K562 (cell line): ENCODE data around the gene LNPEP. TPM values are rescaled to one million over a fixed set of nuclear protein-coding genes. Genes with fewer than 3 reads are reported as not detected.

Experiments
- ATF1 ChIP-seq, 2 experiments: fragments of 450-650 bp in 1 of 2; IDR thresholded peaks; 2 replicates each; pipeline ENCODE4 v1.6.1; 2016; ENCODE audit warnings: missing compliant biosample characterization in 1 of 2, missing genetic modification characterization in 1 of 2
- CREM ChIP-seq: IDR thresholded peaks from 2 replicates; pipeline ENCODE4 v1.6.1; 2014; ENCODE audit warnings: antibody characterized with exemption, low read depth
- EP400 ChIP-seq: fragments of 450-650 bp; IDR thresholded peaks from 2 replicates; pipeline ENCODE4 v1.6.1; 2017; ENCODE audit warnings: antibody characterized with exemption, mild to moderate bottlenecking, moderate library complexity
- ETS2 ChIP-seq: IDR thresholded peaks from 2 replicates; pipeline ENCODE4 v1.6.1; 2016; ENCODE audit warnings: borderline replicate concordance, missing genetic modification characterization, mild to moderate bottlenecking, moderate library complexity, missing compliant biosample characterization; ENCODE audit not compliant: poor library complexity, severe bottlenecking
- HDAC1 ChIP-seq, 2 experiments: fragments of 450-650 bp; IDR thresholded peaks; 2 replicates each; pipeline ENCODE4 v1.6.1; 2016 to 2017; ENCODE audit warnings: inconsistent platforms in 1 of 2, mild to moderate bottlenecking in 1 of 2, moderate library complexity in 1 of 2
- L3MBTL2 ChIP-seq: fragments of 450-650 bp; IDR thresholded peaks from 2 replicates; pipeline ENCODE4 v1.6.1; 2016; ENCODE audit warnings: mild to moderate bottlenecking, moderate library complexity
- MTA3 ChIP-seq: fragments of 450-650 bp; formaldehyde crosslinking; IDR thresholded peaks from 2 replicates; pipeline ENCODE4 v1.6.1; 2017; ENCODE audit warnings: mild to moderate bottlenecking, borderline replicate concordance
- MXI1 ChIP-seq: IDR thresholded peaks from 2 replicates; pipeline ENCODE4 v1.6.1; 2011; ENCODE audit warnings: low read depth, mild to moderate bottlenecking, improper control_type of control experiment, low read length
- NCOA2 ChIP-seq, 2 experiments: fragments of 450-650 bp; IDR thresholded peaks; 2 replicates each; pipeline ENCODE4 v1.6.1; 2018; ENCODE audit warnings: mild to moderate bottlenecking in 2 of 2, moderate library complexity in 1 of 2; ENCODE audit not compliant: partially characterized antibody in 2 of 2
- SMAD2 ChIP-seq: fragments of 150-350 bp; IDR thresholded peaks from 2 replicates; pipeline ENCODE4 v1.6.1; 2014; ENCODE audit warnings: low read depth, mild to moderate bottlenecking, low read length
- SRSF1 ChIP-seq: fragments of 200-400 bp; formaldehyde crosslinking; IDR thresholded peaks from 2 replicates; pipeline ENCODE4 v1.6.1; 2017; ENCODE audit warnings: mild to moderate bottlenecking, low read depth, low read length, moderate library complexity
- ZNF75A ChIP-seq: fragments of 450-650 bp; formaldehyde crosslinking; IDR thresholded peaks from 2 replicates; pipeline ENCODE4 v1.4.0; 2020; ENCODE audit warnings: mild to moderate bottlenecking
- polyA plus RNA-seq, 8 experiments: library from polyadenylated mRNA; depleted of rRNA in 4 of 8; stranded (reverse) in 5 of 8; unstranded in 3 of 8; fragments of >200 nt; fragmentation: Nextera tagmentation in 2 of 8; fragmentation: Illumina TruSeq in 1 of 8; extraction: Ambion mirVana in 2 of 8; extraction: Trizol in 1 of 8; gene quantifications; 2 replicates each; pipeline versions ENCODE4 v1.2.1 to v1.2.3, GENCODE V29; 2011 to 2014; ENCODE audit warnings: inconsistent platforms in 1 of 8, missing spikeins in 1 of 8
- total RNA-seq, 7 experiments: library from RNA; depleted of rRNA in 6 of 7; stranded (reverse); fragments of >200 nt in 6 of 7; fragmentation: Illumina TruSeq in 2 of 7; extraction: Trizol in 2 of 7; gene quantifications; 2 replicates each; pipeline versions ENCODE4 v1.2.1 to v1.2.3, GENCODE V29; 2011 to 2021; ENCODE audit warnings: low replicate concordance in 1 of 7
- TF ChIP-seq, protein P1 (sequence below): fragments of 450-650 bp; IDR thresholded peaks from 2 replicates; pipeline ENCODE4 v1.6.1; 2016; ENCODE audit warnings: mild to moderate bottlenecking, moderate library complexity
- TF ChIP-seq, protein P2 (sequence below): sonication (generic); formaldehyde crosslinking; IDR thresholded peaks from 2 replicates; pipeline ENCODE4 v1.8.0; 2023; ENCODE audit warnings: mild to moderate bottlenecking, missing genetic modification reagents

The LNPEP gene
- total and polyA plus RNA-seq, 9 of the 15 experiments (the other 6 are each of a cell fraction or from before 2014, with no cell fraction given): 2.6 to 27.9 (median 11.2) TPM

DNA sequence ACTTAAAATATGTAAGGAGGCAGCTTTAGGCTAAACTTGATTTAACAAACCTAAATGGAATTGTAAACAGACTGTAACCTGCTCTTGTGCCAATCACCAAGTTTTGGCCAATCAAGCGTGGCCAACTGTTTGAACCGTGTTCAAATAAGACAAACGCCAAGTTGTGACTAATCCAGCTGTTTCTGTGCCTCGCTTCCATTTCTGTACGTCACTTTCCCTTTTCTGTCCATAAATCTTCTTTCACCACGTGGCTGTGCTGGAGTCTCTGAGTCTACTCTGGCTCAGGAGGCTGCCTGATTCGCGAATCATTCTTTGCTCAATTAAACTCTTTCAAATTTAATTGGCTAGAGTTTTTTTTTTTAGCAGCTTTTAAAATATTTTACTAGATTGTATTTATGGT is 135.2 kb downstream of the LNPEP start (continued):
- TF ChIP-seq, protein P1, sequence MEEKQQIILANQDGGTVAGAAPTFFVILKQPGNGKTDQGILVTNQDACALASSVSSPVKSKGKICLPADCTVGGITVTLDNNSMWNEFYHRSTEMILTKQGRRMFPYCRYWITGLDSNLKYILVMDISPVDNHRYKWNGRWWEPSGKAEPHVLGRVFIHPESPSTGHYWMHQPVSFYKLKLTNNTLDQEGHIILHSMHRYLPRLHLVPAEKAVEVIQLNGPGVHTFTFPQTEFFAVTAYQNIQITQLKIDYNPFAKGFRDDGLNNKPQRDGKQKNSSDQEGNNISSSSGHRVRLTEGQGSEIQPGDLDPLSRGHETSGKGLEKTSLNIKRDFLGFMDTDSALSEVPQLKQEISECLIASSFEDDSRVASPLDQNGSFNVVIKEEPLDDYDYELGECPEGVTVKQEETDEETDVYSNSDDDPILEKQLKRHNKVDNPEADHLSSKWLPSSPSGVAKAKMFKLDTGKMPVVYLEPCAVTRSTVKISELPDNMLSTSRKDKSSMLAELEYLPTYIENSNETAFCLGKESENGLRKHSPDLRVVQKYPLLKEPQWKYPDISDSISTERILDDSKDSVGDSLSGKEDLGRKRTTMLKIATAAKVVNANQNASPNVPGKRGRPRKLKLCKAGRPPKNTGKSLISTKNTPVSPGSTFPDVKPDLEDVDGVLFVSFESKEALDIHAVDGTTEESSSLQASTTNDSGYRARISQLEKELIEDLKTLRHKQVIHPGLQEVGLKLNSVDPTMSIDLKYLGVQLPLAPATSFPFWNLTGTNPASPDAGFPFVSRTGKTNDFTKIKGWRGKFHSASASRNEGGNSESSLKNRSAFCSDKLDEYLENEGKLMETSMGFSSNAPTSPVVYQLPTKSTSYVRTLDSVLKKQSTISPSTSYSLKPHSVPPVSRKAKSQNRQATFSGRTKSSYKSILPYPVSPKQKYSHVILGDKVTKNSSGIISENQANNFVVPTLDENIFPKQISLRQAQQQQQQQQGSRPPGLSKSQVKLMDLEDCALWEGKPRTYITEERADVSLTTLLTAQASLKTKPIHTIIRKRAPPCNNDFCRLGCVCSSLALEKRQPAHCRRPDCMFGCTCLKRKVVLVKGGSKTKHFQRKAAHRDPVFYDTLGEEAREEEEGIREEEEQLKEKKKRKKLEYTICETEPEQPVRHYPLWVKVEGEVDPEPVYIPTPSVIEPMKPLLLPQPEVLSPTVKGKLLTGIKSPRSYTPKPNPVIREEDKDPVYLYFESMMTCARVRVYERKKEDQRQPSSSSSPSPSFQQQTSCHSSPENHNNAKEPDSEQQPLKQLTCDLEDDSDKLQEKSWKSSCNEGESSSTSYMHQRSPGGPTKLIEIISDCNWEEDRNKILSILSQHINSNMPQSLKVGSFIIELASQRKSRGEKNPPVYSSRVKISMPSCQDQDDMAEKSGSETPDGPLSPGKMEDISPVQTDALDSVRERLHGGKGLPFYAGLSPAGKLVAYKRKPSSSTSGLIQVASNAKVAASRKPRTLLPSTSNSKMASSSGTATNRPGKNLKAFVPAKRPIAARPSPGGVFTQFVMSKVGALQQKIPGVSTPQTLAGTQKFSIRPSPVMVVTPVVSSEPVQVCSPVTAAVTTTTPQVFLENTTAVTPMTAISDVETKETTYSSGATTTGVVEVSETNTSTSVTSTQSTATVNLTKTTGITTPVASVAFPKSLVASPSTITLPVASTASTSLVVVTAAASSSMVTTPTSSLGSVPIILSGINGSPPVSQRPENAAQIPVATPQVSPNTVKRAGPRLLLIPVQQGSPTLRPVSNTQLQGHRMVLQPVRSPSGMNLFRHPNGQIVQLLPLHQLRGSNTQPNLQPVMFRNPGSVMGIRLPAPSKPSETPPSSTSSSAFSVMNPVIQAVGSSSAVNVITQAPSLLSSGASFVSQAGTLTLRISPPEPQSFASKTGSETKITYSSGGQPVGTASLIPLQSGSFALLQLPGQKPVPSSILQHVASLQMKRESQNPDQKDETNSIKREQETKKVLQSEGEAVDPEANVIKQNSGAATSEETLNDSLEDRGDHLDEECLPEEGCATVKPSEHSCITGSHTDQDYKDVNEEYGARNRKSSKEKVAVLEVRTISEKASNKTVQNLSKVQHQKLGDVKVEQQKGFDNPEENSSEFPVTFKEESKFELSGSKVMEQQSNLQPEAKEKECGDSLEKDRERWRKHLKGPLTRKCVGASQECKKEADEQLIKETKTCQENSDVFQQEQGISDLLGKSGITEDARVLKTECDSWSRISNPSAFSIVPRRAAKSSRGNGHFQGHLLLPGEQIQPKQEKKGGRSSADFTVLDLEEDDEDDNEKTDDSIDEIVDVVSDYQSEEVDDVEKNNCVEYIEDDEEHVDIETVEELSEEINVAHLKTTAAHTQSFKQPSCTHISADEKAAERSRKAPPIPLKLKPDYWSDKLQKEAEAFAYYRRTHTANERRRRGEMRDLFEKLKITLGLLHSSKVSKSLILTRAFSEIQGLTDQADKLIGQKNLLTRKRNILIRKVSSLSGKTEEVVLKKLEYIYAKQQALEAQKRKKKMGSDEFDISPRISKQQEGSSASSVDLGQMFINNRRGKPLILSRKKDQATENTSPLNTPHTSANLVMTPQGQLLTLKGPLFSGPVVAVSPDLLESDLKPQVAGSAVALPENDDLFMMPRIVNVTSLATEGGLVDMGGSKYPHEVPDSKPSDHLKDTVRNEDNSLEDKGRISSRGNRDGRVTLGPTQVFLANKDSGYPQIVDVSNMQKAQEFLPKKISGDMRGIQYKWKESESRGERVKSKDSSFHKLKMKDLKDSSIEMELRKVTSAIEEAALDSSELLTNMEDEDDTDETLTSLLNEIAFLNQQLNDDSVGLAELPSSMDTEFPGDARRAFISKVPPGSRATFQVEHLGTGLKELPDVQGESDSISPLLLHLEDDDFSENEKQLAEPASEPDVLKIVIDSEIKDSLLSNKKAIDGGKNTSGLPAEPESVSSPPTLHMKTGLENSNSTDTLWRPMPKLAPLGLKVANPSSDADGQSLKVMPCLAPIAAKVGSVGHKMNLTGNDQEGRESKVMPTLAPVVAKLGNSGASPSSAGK: 0 out of 2 replicates have a peak, but pooled peaks have one; percentile 6
- 0 out of 2 replicates have a peak, but pooled peaks have one; percentile 12 for TF ChIP-seq EP400
- TF ChIP-seq CREM: peak; percentile 14; the same call in 1 of the 2 replicates
- TF ChIP-seq ETS2: no peak
- peak; percentile 51; the same call in 1 of the 2 replicates for TF ChIP-seq L3MBTL2
- TF ChIP-seq NCOA2 (IDR thresholded peaks at IDR 0.05; ENCODE audit: partially characterized antibody in 2 of 2): no peak
- TF ChIP-seq MTA3: no peak
- no peak for TF ChIP-seq ATF1 (CRISPR knock-in tag; IDR thresholded peaks at IDR 0.05)
- TF ChIP-seq ATF1 (tag; IDR thresholded peaks at IDR 0.05): peak; percentile 31; the same call in 1 of the 2 replicates
- TF ChIP-seq, protein P2, sequence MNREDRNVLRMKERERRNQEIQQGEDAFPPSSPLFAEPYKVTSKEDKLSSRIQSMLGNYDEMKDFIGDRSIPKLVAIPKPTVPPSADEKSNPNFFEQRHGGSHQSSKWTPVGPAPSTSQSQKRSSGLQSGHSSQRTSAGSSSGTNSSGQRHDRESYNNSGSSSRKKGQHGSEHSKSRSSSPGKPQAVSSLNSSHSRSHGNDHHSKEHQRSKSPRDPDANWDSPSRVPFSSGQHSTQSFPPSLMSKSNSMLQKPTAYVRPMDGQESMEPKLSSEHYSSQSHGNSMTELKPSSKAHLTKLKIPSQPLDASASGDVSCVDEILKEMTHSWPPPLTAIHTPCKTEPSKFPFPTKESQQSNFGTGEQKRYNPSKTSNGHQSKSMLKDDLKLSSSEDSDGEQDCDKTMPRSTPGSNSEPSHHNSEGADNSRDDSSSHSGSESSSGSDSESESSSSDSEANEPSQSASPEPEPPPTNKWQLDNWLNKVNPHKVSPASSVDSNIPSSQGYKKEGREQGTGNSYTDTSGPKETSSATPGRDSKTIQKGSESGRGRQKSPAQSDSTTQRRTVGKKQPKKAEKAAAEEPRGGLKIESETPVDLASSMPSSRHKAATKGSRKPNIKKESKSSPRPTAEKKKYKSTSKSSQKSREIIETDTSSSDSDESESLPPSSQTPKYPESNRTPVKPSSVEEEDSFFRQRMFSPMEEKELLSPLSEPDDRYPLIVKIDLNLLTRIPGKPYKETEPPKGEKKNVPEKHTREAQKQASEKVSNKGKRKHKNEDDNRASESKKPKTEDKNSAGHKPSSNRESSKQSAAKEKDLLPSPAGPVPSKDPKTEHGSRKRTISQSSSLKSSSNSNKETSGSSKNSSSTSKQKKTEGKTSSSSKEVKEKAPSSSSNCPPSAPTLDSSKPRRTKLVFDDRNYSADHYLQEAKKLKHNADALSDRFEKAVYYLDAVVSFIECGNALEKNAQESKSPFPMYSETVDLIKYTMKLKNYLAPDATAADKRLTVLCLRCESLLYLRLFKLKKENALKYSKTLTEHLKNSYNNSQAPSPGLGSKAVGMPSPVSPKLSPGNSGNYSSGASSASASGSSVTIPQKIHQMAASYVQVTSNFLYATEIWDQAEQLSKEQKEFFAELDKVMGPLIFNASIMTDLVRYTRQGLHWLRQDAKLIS (CRISPR knock-in tag): no peak
- TF ChIP-seq SMAD2: no peak
- TF ChIP-seq HDAC1 (IDR thresholded peaks at IDR 0.05): no peak
- TF ChIP-seq ZNF75A: no peak
- no peak for TF ChIP-seq SRSF1
- no peak for TF ChIP-seq MXI1
